CD14-positive monocyte (primary cell): Measurements from ENCODE around the gene DGKB. TPM values are rescaled to one million over a fixed set of nuclear protein-coding genes. Genes with fewer than 3 reads are reported as not detected.

Experiments
- DNase-seq, 3 donors: peaks; one replicate each; pipeline ENCODE4 v3.0.0-alpha.2; 2011 to 2022
- H2AFZ ChIP-seq: 2 replicates; pipeline ENCODE4 v1.6.0; 2012; ENCODE audit warnings: mild to moderate bottlenecking, low read depth, low read length, inconsistent platforms; ENCODE audit not compliant: insufficient read depth, poor library complexity, severe bottlenecking
- H3K27ac ChIP-seq, 2 donors: 1 replicate in 1 of 2; 2 replicates in 1 of 2; pipeline ENCODE4 v1.5.1; 2012 to 2013; ENCODE audit warnings: low read length in 2 of 2, control low read depth in 1 of 2, inconsistent platforms in 1 of 2, low read depth in 1 of 2, mild to moderate bottlenecking in 1 of 2
- H3K27me3 ChIP-seq, 2 donors: one replicate each; pipeline versions ENCODE4 v1.6.0 to v1.6.1; 2011 to 2013; ENCODE audit warnings: low read length in 2 of 2; ENCODE audit not compliant: control insufficient read depth in 2 of 2, insufficient read depth in 2 of 2
- H3K36me3 ChIP-seq, 2 donors: replicated peaks in 1 of 2; 1 replicate in 1 of 2; 2 replicates in 1 of 2; pipeline versions ENCODE4 v1.5.1 to v1.6.1; 2012 to 2013; ENCODE audit warnings: low read length in 2 of 2, control low read depth in 1 of 2, inconsistent platforms in 1 of 2, mild to moderate bottlenecking in 1 of 2; ENCODE audit not compliant: insufficient read depth in 2 of 2, control insufficient read depth in 1 of 2
- H3K4me1 ChIP-seq, 2 donors: 1 replicate in 1 of 2; 2 replicates in 1 of 2; pipeline versions ENCODE4 v1.5.1 to v1.6.1; 2012 to 2013; ENCODE audit warnings: low read length in 2 of 2, control low read depth in 1 of 2, inconsistent platforms in 1 of 2, mild to moderate bottlenecking in 1 of 2, moderate library complexity in 1 of 2; ENCODE audit not compliant: insufficient read depth in 2 of 2, control insufficient read depth in 1 of 2
- H3K4me2 ChIP-seq: replicated peaks from 2 replicates; pipeline ENCODE3; 2012; ENCODE audit warnings: low read length, moderate library complexity, mild to moderate bottlenecking; ENCODE audit not compliant: poor library complexity, severe bottlenecking; ENCODE audit errors: extremely low read depth
- H3K4me3 ChIP-seq, 3 experiments: fragments of 200-600 bp in 1 of 3; sonication (generic) in 1 of 3; replicated peaks in 1 of 3; 1 replicate in 2 of 3; 2 replicates in 1 of 3; pipeline ENCODE4 v1.5.1; 2011 to 2013; ENCODE audit warnings: low read length in 3 of 3, mild to moderate bottlenecking in 3 of 3, control low read depth in 2 of 3, low read depth in 2 of 3, inconsistent platforms in 1 of 3, moderate library complexity in 1 of 3
- H3K79me2 ChIP-seq: 2 replicates; pipeline ENCODE4 v1.6.0; 2012; ENCODE audit warnings: mild to moderate bottlenecking, control low read depth, inconsistent platforms, low read length, moderate library complexity; ENCODE audit not compliant: insufficient read depth
- H3K9ac ChIP-seq: 2 replicates; pipeline ENCODE4 v1.6.0; 2017; ENCODE audit warnings: low read length, mild to moderate bottlenecking; ENCODE audit not compliant: insufficient read depth, poor library complexity, severe bottlenecking
- H3K9me3 ChIP-seq, 2 donors: replicated peaks in 1 of 2; 1 replicate in 1 of 2; 2 replicates in 1 of 2; pipeline versions ENCODE4 v1.5.1 to v1.6.1; 2012 to 2013; ENCODE audit warnings: low read length in 2 of 2, control low read depth in 1 of 2; ENCODE audit not compliant: control insufficient read depth in 1 of 2, insufficient read depth in 1 of 2
- H4K20me1 ChIP-seq: 2 replicates; pipeline ENCODE4 v1.6.0; 2012; ENCODE audit warnings: mild to moderate bottlenecking, low read length, control low read depth, moderate library complexity; ENCODE audit not compliant: insufficient read depth
- H3K27ac Mint-ChIP-seq, 7 donors: one replicate each; pipeline ENCODE4 v1.8.0; 2020; ENCODE audit warnings: mild to moderate bottlenecking in 7 of 7, mixed read lengths in 7 of 7, moderate library complexity in 6 of 7, inconsistent platforms in 2 of 7
- H3K27me3 Mint-ChIP-seq, 3 donors: one replicate each; pipeline ENCODE4 v1.8.0; 2021 to 2022; ENCODE audit warnings: low read depth in 3 of 3, mild to moderate bottlenecking in 3 of 3, mixed read lengths in 3 of 3, moderate library complexity in 3 of 3, inconsistent platforms in 1 of 3
- H3K36me3 Mint-ChIP-seq, 2 donors: one replicate each; pipeline ENCODE4 v1.8.0; 2020; ENCODE audit warnings: mixed read lengths in 2 of 2, inconsistent platforms in 1 of 2, mild to moderate bottlenecking in 1 of 2
- H3K4me1 Mint-ChIP-seq: one replicate; pipeline ENCODE4 v1.8.0; 2020; ENCODE audit warnings: mild to moderate bottlenecking, mixed read lengths
- H3K4me3 Mint-ChIP-seq, 2 donors: one replicate each; pipeline ENCODE4 v1.8.0; 2020; ENCODE audit warnings: mild to moderate bottlenecking in 2 of 2, mixed read lengths in 2 of 2, moderate library complexity in 1 of 2
- H3K9me3 Mint-ChIP-seq, 7 donors: one replicate each; pipeline ENCODE4 v1.8.0; 2020 to 2022; ENCODE audit warnings: mixed read lengths in 7 of 7, mild to moderate bottlenecking in 6 of 7, moderate library complexity in 6 of 7, inconsistent platforms in 2 of 7
- WGBS: methylation state at CpG from one replicate; pipeline ENCODE4 v1.1.5; 2013; ENCODE audit warnings: missing lambda C conversion rate; ENCODE audit not compliant: insufficient coverage; 5-methylcytosine and 5-hydroxymethylcytosine counted together
- intact Hi-C, 2 donors: fragments of 100-400 bp; cut with micrococcal nuclease; formaldehyde crosslinking; loops; one replicate each; pipeline versions ENCODE4 v1.15.0 to v1.15.1; 2023
- polyA plus RNA-seq, 3 donors: library from polyadenylated mRNA; depleted of rRNA in 1 of 3; unstranded in 2 of 3; stranded (reverse) in 1 of 3; fragments of 300-500 nt in 2 of 3; fragments of >200 nt in 1 of 3; fragmentation: Illumina TruSeq in 2 of 3; gene quantifications; 1 replicate in 2 of 3; 2 replicates in 1 of 3; pipeline ENCODE4 v1.2.3, GENCODE V29; 2012 to 2021
- TF ChIP-seq, protein P1 (sequence below): fragments of 200-600 bp; IDR thresholded peaks from one replicate; pipeline ENCODE4 v1.8.0; 2022; ENCODE audit warnings: antibody characterized with exemption, mild to moderate bottlenecking

Gene DGKB
- polyA plus RNA-seq, 3 donors: not detected

DNA sequence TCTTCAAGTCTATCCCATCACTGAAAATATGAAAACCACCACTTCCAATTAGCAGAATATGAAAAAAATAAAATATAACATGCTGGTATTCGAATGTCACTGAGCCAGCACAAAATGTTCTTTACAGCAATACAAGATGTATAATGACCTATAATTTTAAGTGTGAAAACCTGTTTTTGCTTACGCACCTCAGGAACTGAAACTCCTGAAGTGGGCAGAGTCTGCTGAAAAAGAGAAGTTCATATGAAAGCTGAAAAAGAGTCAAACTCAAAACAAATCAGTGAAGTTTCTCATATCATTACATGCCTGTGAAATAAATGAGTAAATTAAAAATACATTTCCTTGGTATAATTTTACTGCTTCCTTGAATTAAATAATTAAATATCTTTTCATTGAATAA lies 272.5 kb downstream of the DGKB start:
- TF ChIP-seq, protein P1, sequence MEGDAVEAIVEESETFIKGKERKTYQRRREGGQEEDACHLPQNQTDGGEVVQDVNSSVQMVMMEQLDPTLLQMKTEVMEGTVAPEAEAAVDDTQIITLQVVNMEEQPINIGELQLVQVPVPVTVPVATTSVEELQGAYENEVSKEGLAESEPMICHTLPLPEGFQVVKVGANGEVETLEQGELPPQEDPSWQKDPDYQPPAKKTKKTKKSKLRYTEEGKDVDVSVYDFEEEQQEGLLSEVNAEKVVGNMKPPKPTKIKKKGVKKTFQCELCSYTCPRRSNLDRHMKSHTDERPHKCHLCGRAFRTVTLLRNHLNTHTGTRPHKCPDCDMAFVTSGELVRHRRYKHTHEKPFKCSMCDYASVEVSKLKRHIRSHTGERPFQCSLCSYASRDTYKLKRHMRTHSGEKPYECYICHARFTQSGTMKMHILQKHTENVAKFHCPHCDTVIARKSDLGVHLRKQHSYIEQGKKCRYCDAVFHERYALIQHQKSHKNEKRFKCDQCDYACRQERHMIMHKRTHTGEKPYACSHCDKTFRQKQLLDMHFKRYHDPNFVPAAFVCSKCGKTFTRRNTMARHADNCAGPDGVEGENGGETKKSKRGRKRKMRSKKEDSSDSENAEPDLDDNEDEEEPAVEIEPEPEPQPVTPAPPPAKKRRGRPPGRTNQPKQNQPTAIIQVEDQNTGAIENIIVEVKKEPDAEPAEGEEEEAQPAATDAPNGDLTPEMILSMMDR: no peak
- no peak for DNase-seq
- Mint-ChIP-seq H3K27me3 (no peaks in the 10 kb centered on the region), H3K4me1 (no peaks in the 10 kb centered on the region), H3K4me3 (no peak overlapping the region), H3K27ac (no peak overlapping the region), H3K36me3 (no peaks in the 10 kb centered on the region), H3K9me3 (peaks cover 0 to 6% (median 0%) of the 10 kb centered on the region in 7 donors)
- Histone ChIP-seq H3K27ac (no peak overlapping the region), H4K20me1 (no peaks in the 10 kb centered on the region), H3K9me3 (no peaks in the 10 kb centered on the region), H3K4me3 (no peak overlapping the region), H3K4me1 (no peaks in the 10 kb centered on the region), H3K36me3 (no peaks in the 10 kb centered on the region), H3K9ac (no peak overlapping the region), H3K79me2 (no peaks in the 10 kb centered on the region), H2AFZ (no peak overlapping the region), H3K27me3 (no peaks in the 10 kb centered on the region), H3K4me2 (no peak overlapping the region)
- whole genome bisulfite sequencing: no CpG with 5 or more reads among the region's 2 CpGs
- intact Hi-C loops: no loop called here

DNA sequence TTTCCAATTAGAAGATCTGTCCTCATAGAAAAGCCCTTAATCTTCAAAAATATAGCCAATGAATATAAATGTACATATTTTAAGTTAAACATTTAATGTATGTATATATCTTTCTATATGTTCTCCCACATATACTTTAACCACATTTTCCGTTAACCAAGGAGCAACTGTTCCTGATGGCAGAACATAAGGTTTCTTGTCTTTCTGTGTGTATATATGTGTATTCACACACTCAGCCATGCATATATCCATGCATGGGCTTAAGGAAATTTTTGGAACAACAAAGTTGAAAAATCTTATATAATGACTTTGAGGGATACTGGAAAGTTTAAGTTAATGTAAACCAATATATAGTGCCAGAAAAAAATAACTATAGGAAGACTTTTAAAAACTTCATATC lies 274.0 kb downstream of the DGKB start:
- Histone ChIP-seq H3K36me3 (no peaks in the 10 kb centered on the region), H3K9me3 (no peaks in the 10 kb centered on the region), H2AFZ (no peak overlapping the region), H3K27me3 (no peaks in the 10 kb centered on the region), H3K27ac (no peak overlapping the region), H3K4me3 (no peak overlapping the region), H3K4me2 (no peak overlapping the region), H3K9ac (no peak overlapping the region), H3K4me1 (no peaks in the 10 kb centered on the region), H4K20me1 (no peaks in the 10 kb centered on the region), H3K79me2 (no peaks in the 10 kb centered on the region)
- Mint-ChIP-seq H3K4me3 (no peak overlapping the region), H3K27me3 (no peaks in the 10 kb centered on the region), H3K27ac (no peak overlapping the region), H3K36me3 (no peaks in the 10 kb centered on the region), H3K9me3 (peaks cover 0 to 6% (median 0%) of the 10 kb centered on the region in 7 donors), H3K4me1 (no peaks in the 10 kb centered on the region)
- DNase-seq: no peak
- intact Hi-C loops: no loop called here
- TF ChIP-seq, protein P1: no peak
- no CpG with 5 or more reads among the region's 1 CpG for WGBS
